ENCODE measurements around the gene KIF18A. TPM values are rescaled to one million over a fixed set of nuclear protein-coding genes. Genes with fewer than 3 reads are reported as not detected.

The KIF18A gene
- polyA plus RNA-seq, 1 donor (not counting 4 experiments of a cell fraction or from before 2014, with no cell fraction given): 6.1 TPM

DNA sequence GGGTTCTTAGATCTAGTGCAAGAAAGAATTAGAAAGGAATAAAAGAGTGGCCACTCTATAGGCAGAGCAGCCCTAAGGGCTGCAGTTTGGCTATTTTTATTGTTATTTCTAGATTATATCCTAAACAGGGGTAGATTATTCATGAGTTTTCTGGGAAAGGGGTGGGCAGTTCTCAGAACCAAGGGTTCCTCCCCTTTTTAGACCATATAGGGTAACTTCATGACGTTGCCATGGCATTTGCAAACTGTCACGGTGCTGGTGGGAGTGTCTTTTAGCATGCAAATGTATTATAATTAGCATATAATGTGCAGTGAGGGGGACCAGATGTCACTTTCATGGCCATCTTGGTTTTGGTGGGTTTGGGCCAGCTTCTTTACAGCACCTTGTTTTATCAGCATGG is 44.8 kb upstream of the KIF18A start:
- Histone ChIP-seq H2AFZ (ENCODE audit: control insufficient read depth, low read length) (no peak overlapping the region), H3K4me1 (ENCODE audit: control insufficient read depth, extremely low read depth, insufficient read depth, low read length) (no peaks in the 10 kb centered on the region), H3K79me2 (ENCODE audit: control insufficient read depth, insufficient read depth, low read length) (no peaks in the 10 kb centered on the region), H3K4me2 (ENCODE audit: control insufficient read depth, extremely low read depth, insufficient read depth, low read depth, low read length) (no peak overlapping the region), H3K9me1 (ENCODE audit: control insufficient read depth, extremely low read depth, insufficient read depth, low read length) (peaks cover 2% of the 10 kb centered on the region), H4K20me1 (ENCODE audit: control insufficient read depth, extremely low read depth, insufficient read depth, low read length) (no peaks in the 10 kb centered on the region), H3K9me3 (ENCODE audit: control insufficient read depth, low read depth, low read length) (no peaks in the 10 kb centered on the region), H3K9ac (ENCODE audit: control insufficient read depth, extremely low read depth, insufficient read depth, low read length) (no peak overlapping the region), H3K36me3 (ENCODE audit: control insufficient read depth in 2 of 2, extremely low read depth in 1 of 2, insufficient read depth in 2 of 2, low read length in 2 of 2) (peaks cover 2 to 4% of the 10 kb centered on the region in 2 experiments), H3K4me3 (ENCODE audit: control insufficient read depth in 2 of 3, extremely low read depth in 1 of 3, insufficient read depth in 2 of 3, low read depth in 1 of 3, low read length in 3 of 3) (no peak overlapping the region), H3K27me3 (ENCODE audit: control insufficient read depth, extremely low read depth, insufficient read depth, low read length) (no peaks in the 10 kb centered on the region), H3K27ac (ENCODE audit: control insufficient read depth, insufficient read depth, low read length) (no peak overlapping the region)
- dilution Hi-C loops (cut with MboI; ENCODE audit: extremely low pct_ligation_motif_present, low sequenced_read_pairs): no loop called here
- FAIRE-seq (no peak), DNase-seq (ENCODE audit: low read depth, low spot score) (no peak)
- TF ChIP-seq, protein P1, sequence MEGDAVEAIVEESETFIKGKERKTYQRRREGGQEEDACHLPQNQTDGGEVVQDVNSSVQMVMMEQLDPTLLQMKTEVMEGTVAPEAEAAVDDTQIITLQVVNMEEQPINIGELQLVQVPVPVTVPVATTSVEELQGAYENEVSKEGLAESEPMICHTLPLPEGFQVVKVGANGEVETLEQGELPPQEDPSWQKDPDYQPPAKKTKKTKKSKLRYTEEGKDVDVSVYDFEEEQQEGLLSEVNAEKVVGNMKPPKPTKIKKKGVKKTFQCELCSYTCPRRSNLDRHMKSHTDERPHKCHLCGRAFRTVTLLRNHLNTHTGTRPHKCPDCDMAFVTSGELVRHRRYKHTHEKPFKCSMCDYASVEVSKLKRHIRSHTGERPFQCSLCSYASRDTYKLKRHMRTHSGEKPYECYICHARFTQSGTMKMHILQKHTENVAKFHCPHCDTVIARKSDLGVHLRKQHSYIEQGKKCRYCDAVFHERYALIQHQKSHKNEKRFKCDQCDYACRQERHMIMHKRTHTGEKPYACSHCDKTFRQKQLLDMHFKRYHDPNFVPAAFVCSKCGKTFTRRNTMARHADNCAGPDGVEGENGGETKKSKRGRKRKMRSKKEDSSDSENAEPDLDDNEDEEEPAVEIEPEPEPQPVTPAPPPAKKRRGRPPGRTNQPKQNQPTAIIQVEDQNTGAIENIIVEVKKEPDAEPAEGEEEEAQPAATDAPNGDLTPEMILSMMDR (optimal IDR thresholded peaks at IDR 0.05 in 1 of 3, IDR thresholded peaks at IDR 0.05 in 1 of 3, conservative IDR thresholded peaks at IDR 0.05 in 1 of 3; ENCODE audit: extremely low read depth in 1 of 3, insufficient read depth in 2 of 3, low read length in 3 of 3): no peak
- TF ChIP-seq EZH2 (IDR thresholded peaks at IDR 0.05; ENCODE audit: low read length): no peak

DNA sequence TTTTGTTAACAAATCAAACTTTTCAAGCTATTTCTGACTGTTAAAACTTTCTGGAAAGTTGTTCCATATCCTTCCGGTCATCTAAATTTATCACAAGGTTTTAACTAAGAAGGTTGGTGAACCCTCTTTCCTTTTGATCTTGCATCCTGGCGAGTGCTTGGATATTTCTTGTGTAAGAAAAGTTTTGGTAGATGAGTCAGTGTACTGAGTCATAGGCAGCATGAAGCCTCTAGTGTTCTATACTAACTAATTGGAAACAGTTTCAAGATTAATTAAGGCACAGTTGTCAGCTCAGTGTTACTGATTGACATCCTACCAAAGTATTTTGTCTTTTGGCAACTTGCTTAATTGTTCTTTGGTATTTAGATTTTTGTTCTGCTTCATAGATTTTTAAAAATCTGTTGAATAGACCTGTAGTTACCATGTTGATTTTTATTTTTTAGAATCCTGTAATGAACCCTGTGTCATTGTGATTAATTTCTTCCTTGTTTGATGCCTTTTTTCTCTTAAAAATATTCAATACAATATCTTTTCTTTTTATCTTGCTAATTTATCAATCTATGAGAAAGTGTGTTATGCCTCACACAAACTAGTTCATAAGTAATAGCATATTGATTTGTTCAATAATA is 38.3 kb upstream of the KIF18A start:
- Histone ChIP-seq H4K20me1 (ENCODE audit: control insufficient read depth, extremely low read depth, insufficient read depth, low read length) (no peaks in the 10 kb centered on the region), H3K36me3 (ENCODE audit: control insufficient read depth in 2 of 2, extremely low read depth in 1 of 2, insufficient read depth in 2 of 2, low read length in 2 of 2) (no peaks in the 10 kb centered on the region)

More for the DNA sequence above, 38.3 kb upstream of the KIF18A start:
- H3K4me2 ChIP-seq (ENCODE audit: control insufficient read depth, extremely low read depth, insufficient read depth, low read depth, low read length): no peak overlapping the region
- no peak overlapping the region for H3K27ac ChIP-seq (ENCODE audit: control insufficient read depth, insufficient read depth, low read length)
- H3K27me3 ChIP-seq (ENCODE audit: control insufficient read depth, extremely low read depth, insufficient read depth, low read length): no peaks in the 10 kb centered on the region
- peaks cover 4% of the 10 kb centered on the region for H3K4me1 ChIP-seq (ENCODE audit: control insufficient read depth, extremely low read depth, insufficient read depth, low read length)
- no peaks in the 10 kb centered on the region for H3K9me3 ChIP-seq (ENCODE audit: control insufficient read depth, low read depth, low read length)
- no peaks in the 10 kb centered on the region for H3K9me1 ChIP-seq (ENCODE audit: control insufficient read depth, extremely low read depth, insufficient read depth, low read length)
- no peaks in the 10 kb centered on the region for H3K79me2 ChIP-seq (ENCODE audit: control insufficient read depth, insufficient read depth, low read length)
- TF ChIP-seq, protein P1 (optimal IDR thresholded peaks at IDR 0.05 in 1 of 3, IDR thresholded peaks at IDR 0.05 in 1 of 3, conservative IDR thresholded peaks at IDR 0.05 in 1 of 3; ENCODE audit: extremely low read depth in 1 of 3, insufficient read depth in 2 of 3, low read length in 3 of 3): no peak
- no peak for TF ChIP-seq EZH2 (IDR thresholded peaks at IDR 0.05; ENCODE audit: low read length)
- H3K9ac ChIP-seq (ENCODE audit: control insufficient read depth, extremely low read depth, insufficient read depth, low read length): no peak overlapping the region
- no peak overlapping the region for H3K4me3 ChIP-seq (ENCODE audit: control insufficient read depth in 2 of 3, extremely low read depth in 1 of 3, insufficient read depth in 2 of 3, low read depth in 1 of 3, low read length in 3 of 3)
- dilution Hi-C loops (cut with MboI; ENCODE audit: extremely low pct_ligation_motif_present, low sequenced_read_pairs): no loop called here
- FAIRE-seq (peak; percentile 81), DNase-seq (ENCODE audit: low read depth, low spot score) (peak; percentile 26)
- no peak overlapping the region for H2AFZ ChIP-seq (ENCODE audit: control insufficient read depth, low read length)

Data from keratinocyte (primary cell).